Activated CD4-positive, alpha-beta memory T cell treated with anti-CD3 and anti-CD28 coated beads, Interleukin-2, amount 10 ng/mL, durations not matched to agents 7 days and 5 days (primary cell): ENCODE measurements around the gene C20orf173. TPM values are rescaled to one million over a fixed set of nuclear protein-coding genes. Genes with fewer than 3 reads are reported as not detected.

Source experiments
- CTCF ChIA-PET: fragments of 350-600 bp; sonication (Branson Sonifier 250); formaldehyde crosslinking; loops from one replicate; lab custom pipeline; 2021; ENCODE audit warnings: antibody characterized with exemption, inconsistent platforms; lab: Charles Lee
- POLR2A ChIA-PET: fragments of 350-600 bp; sonication (Branson Sonifier 250); formaldehyde crosslinking; loops from one replicate; lab custom pipeline; 2021; ENCODE audit warnings: antibody characterized with exemption; lab: Charles Lee
- DNase-seq: peaks from one replicate; pipeline ENCODE4 v3.0.0-alpha.2; 2020
- H3K27ac Mint-ChIP-seq: one replicate; pipeline ENCODE4 v1.8.0; 2021; ENCODE audit warnings: mild to moderate bottlenecking, mixed read lengths
- H3K27me3 Mint-ChIP-seq: one replicate; pipeline ENCODE4 v1.8.0; 2021; ENCODE audit warnings: mixed read lengths
- H3K36me3 Mint-ChIP-seq: one replicate; pipeline ENCODE4 v1.8.0; 2021; ENCODE audit warnings: low read depth, mixed read lengths
- H3K4me1 Mint-ChIP-seq: one replicate; pipeline ENCODE4 v1.8.0; 2021; ENCODE audit warnings: mixed read lengths
- H3K4me3 Mint-ChIP-seq: one replicate; pipeline ENCODE4 v1.8.0; 2021; ENCODE audit warnings: mild to moderate bottlenecking, mixed read lengths
- H3K9me3 Mint-ChIP-seq: one replicate; pipeline ENCODE4 v1.8.0; 2021; ENCODE audit warnings: mixed read lengths
- total RNA-seq, 2 experiments: library from RNA; stranded (reverse); gene quantifications; one replicate each; pipeline ENCODE4 v1.2.3, GENCODE V29; 2021

The C20orf173 gene, protein sequence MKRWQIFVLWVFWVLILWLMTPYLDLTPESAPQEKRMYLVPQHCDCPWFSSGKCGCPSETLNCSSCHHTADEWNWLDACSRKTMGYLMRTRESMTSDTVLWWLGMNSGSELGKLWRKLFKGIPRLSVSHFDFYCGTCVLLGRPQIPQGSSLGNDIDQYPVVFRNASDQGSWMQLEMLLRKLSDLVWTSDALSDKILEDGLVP
- total RNA-seq: not detected

DNA sequence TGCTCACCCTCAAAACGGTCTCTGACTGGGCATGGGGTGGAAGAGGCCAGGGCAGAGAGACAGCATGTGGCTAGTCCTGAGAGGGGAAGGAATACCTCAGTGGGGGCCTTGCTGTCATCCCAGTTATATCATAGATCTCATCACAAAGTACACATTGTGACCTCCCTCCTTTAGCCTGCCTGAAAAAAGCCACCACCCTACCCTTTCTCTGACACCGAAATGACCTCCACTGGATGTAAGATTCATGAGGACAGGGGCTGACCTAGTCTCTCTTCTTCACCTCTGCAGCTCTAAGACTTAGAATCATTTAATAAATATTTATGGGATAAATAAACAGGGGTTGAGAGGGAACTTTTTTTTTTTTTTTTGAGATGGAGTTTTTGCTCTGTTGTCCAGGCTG lies at the start of gene C20orf173:
C20orf173 (minus strand) TSS at position 101 of the 400 bp plus-strand sequence. CDS start 279 bp downstream, outside the sequence.
- no peaks in the 10 kb centered on the region for H3K36me3 Mint-ChIP-seq
- no peak within 1 kb of the TSS for H3K27ac Mint-ChIP-seq
- DNase-seq: no peak
- H3K4me1 Mint-ChIP-seq: no peaks in the 10 kb centered on the region
- POLR2A ChIA-PET: no interaction called here
- CTCF ChIA-PET: interaction anchor here (0.7 kb wide), 1 partner anchor 290 kb away, joined by 4 read pairs; no protein-coding TSS in a partner anchor
- no peaks in the 10 kb centered on the region for H3K9me3 Mint-ChIP-seq
- H3K27me3 Mint-ChIP-seq: no peaks in the 10 kb centered on the region
- H3K4me3 Mint-ChIP-seq: no peak within 1 kb of the TSS

DNA sequence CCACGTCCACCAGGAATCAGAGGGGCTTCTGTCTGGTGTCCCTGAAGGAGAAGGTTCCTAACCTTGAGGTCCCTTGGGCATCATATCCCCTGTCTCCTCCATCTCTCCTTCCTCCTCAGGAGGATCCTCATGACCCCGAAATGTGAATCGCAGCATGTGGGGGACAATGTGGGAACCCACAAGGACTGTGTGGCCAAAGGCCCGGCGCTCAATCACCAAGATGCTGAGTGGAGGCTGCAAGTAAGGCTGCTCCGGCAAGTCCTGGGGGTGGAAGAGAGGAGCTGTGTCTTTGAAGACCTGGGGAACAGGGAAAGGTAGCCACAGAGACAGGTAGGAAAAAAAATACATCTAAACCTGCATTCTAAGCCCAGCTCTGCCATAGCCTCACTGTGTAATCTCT lies 49.7 kb upstream of the C20orf173 start:
- CTCF ChIA-PET: no interaction called here
- H3K27me3 Mint-ChIP-seq: no peaks in the 10 kb centered on the region
- no peak overlapping the region for H3K27ac Mint-ChIP-seq
- no peaks in the 10 kb centered on the region for H3K36me3 Mint-ChIP-seq
- no peaks in the 10 kb centered on the region for H3K4me1 Mint-ChIP-seq
- POLR2A ChIA-PET: no interaction called here
- no peak for DNase-seq
- H3K9me3 Mint-ChIP-seq: no peaks in the 10 kb centered on the region
- H3K4me3 Mint-ChIP-seq: no peak overlapping the region

DNA sequence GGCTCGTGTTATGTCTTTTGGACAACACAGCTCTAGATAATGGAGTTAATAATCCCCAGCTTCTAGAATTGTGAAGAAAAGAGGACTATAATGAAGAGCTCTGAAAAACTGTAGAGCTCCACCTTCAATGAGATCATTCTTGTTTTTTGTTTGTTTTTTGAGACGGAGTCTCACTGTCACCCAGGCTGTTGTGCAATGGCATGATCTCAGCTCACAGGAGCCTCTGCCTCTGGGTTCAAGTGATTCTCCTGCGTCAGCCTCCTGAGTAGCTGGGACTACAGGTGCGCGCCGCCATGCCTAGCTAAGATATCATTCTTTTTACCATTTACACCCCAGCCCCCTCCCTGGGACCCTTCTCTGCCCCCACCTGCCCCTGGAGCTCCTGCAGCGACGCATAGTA lies 49.0 kb upstream of the C20orf173 start:
- Mint-ChIP-seq H3K4me1 (no peaks in the 10 kb centered on the region), H3K4me3 (no peak overlapping the region), H3K9me3 (no peaks in the 10 kb centered on the region), H3K27ac (no peak overlapping the region), H3K27me3 (peaks cover 2% of the 10 kb centered on the region), H3K36me3 (no peaks in the 10 kb centered on the region)
- ChIA-PET CTCF (no interaction called here), POLR2A (no interaction called here)
- DNase-seq: no peak

DNA sequence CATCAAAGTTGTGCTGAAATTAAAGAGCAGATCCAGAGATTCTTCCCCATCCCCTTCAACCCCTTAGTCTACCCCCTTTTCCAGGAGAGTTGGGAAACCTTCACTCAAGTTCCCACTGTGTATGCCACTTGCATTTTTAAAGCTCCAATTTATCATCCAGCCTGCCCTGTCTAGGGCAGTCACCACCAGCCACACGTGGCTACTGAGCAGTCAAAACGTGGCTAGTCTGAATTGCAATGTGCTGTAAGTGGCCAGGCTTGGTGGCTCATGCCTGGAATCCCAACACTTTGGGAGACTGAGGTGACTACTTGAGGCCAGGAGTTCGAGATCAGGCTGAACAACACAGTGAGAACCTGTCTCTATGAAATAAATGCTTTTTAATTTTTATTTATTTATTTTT lies 47.4 kb upstream of the C20orf173 start:
- no peak for DNase-seq
- Mint-ChIP-seq H3K27me3 (peaks cover 2% of the 10 kb centered on the region), H3K4me3 (no peak overlapping the region), H3K9me3 (peaks cover 3% of the 10 kb centered on the region), H3K4me1 (no peaks in the 10 kb centered on the region), H3K36me3 (no peaks in the 10 kb centered on the region), H3K27ac (no peak overlapping the region)
- ChIA-PET CTCF (no interaction called here), POLR2A (no interaction called here)

DNA sequence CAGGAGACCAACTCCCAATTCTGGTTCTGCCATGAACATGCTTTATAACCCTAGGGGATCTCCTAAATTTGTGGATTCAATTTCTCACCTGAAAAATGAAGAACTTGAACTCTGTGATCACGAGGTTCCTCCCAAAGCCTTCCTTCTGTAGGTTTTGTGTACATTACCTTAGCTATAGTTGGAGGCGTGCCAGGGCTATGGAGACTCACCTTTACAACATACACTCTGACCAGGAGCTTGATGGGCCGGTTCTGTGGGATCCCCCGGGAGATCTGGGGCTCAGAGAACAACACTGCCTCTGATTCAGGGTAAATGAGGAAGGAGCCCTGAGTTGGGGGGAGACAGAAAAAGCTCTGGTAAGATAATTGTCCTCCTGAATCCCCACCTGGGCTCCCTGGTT lies 46.5 kb upstream of the C20orf173 start:
- peaks cover 3% of the 10 kb centered on the region for H3K9me3 Mint-ChIP-seq
- H3K4me1 Mint-ChIP-seq: no peaks in the 10 kb centered on the region
- ChIA-PET CTCF (interaction anchor here (0.7 kb wide), 1 partner anchor 417 kb away, joined by 3 read pairs; no protein-coding TSS in a partner anchor), POLR2A (no interaction called here)
- H3K36me3 Mint-ChIP-seq: no peaks in the 10 kb centered on the region
- H3K27me3 Mint-ChIP-seq: peaks cover 2% of the 10 kb centered on the region
- H3K27ac Mint-ChIP-seq: no peak overlapping the region
- no peak for DNase-seq
- no peak overlapping the region for H3K4me3 Mint-ChIP-seq

GRCh38 chr20:35572838-35573237 lies 43.4 kb upstream of the C20orf173 start:
- Mint-ChIP-seq H3K9me3 (peaks cover 3% of the 10 kb centered on the region), H3K27me3 (peaks cover 4% of the 10 kb centered on the region), H3K4me3 (no peak overlapping the region), H3K27ac (no peak overlapping the region), H3K4me1 (no peaks in the 10 kb centered on the region), H3K36me3 (no peaks in the 10 kb centered on the region)
- ChIA-PET POLR2A (interaction anchor here (1.2 kb wide), 1 partner anchor 11 kb away, joined by 3 read pairs; no protein-coding TSS in a partner anchor), CTCF (interaction anchor here (0.6 kb wide), 1 partner anchor 13 kb away, joined by 3 read pairs; no protein-coding TSS in a partner anchor)
- no peak for DNase-seq

DNA sequence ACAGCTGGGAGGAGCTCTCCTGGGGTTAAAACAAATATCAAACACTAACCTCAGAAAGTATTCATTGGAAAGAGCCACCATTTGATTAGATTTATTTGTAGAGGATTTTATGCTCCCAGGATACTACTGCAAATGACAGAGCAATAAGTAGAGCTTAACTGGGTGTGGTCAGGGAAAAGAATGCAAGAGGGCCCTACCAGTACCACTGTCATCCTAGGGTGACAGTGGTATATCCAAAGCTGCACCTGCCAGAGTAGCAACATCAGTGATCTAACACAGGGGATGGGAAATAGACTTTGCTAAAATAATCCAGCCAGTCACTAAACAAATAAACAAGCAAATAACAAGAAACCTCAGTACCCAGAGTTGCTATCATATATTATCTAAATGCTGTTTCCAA lies 42.1 kb upstream of the C20orf173 start:
- H3K36me3 Mint-ChIP-seq: no peaks in the 10 kb centered on the region
- ChIA-PET POLR2A (no interaction called here), CTCF (interaction anchor here (1.5 kb wide), 1 partner anchor 9 kb away, joined by 3 read pairs; no protein-coding TSS in a partner anchor)
- no peaks in the 10 kb centered on the region for H3K4me1 Mint-ChIP-seq
- H3K4me3 Mint-ChIP-seq: no peak overlapping the region
- no peak overlapping the region for H3K27ac Mint-ChIP-seq
- no peak for DNase-seq
- H3K27me3 Mint-ChIP-seq: peaks cover 7% of the 10 kb centered on the region
- peaks cover 3% of the 10 kb centered on the region for H3K9me3 Mint-ChIP-seq

DNA sequence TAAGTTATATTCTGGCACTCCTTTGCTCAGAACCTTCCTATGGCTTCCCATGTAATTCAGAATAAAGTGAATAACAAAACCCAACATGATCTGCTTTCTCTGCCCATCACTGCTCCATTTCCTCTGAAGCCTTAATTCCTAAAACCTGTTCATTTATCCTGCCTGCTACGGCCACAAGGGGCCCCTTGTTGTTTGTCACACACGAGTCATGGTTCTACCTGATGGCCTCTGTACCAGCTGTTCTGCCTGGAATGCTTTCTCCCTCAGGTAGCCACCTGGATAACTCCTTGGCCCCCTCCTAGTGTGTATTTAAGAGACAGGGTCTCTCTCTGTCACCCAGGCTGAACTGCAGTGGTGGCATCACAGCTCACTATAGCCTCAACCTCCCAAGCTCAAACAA lies 39.2 kb upstream of the C20orf173 start:
- no peaks in the 10 kb centered on the region for H3K36me3 Mint-ChIP-seq
- no peak for DNase-seq
- POLR2A ChIA-PET: no interaction called here
- CTCF ChIA-PET: no interaction called here
- H3K4me1 Mint-ChIP-seq: no peaks in the 10 kb centered on the region
- peaks cover 5% of the 10 kb centered on the region for H3K27me3 Mint-ChIP-seq
- H3K9me3 Mint-ChIP-seq: peaks cover 3% of the 10 kb centered on the region
- H3K27ac Mint-ChIP-seq: no peak overlapping the region
- no peak overlapping the region for H3K4me3 Mint-ChIP-seq

GRCh38 chr20:35564905-35565304 lies 35.5 kb upstream of the C20orf173 start:
- Mint-ChIP-seq H3K27me3 (peaks cover 5% of the 10 kb centered on the region), H3K27ac (no peak overlapping the region), H3K4me1 (no peaks in the 10 kb centered on the region), H3K36me3 (no peaks in the 10 kb centered on the region), H3K9me3 (no peaks in the 10 kb centered on the region), H3K4me3 (no peak overlapping the region)
- POLR2A ChIA-PET: no interaction called here
- no peak for DNase-seq
- CTCF ChIA-PET: no interaction called here

GRCh38 chr20:35563834-35564233 lies 34.4 kb upstream of the C20orf173 start:
- no peak overlapping the region for H3K4me3 Mint-ChIP-seq
- no peak for DNase-seq
- no peaks in the 10 kb centered on the region for H3K4me1 Mint-ChIP-seq
- CTCF ChIA-PET: no interaction called here
- H3K27me3 Mint-ChIP-seq: peaks cover 5% of the 10 kb centered on the region
- POLR2A ChIA-PET: no interaction called here
- no peaks in the 10 kb centered on the region for H3K9me3 Mint-ChIP-seq
- H3K27ac Mint-ChIP-seq: no peak overlapping the region
- no peaks in the 10 kb centered on the region for H3K36me3 Mint-ChIP-seq

GRCh38 chr20:35562541-35563110 lies 33.2 kb upstream of the C20orf173 start:
- ChIA-PET POLR2A (interaction anchor here (1.4 kb wide), 1 partner anchor 11 kb away, joined by 3 read pairs; no protein-coding TSS in a partner anchor), CTCF (no interaction called here)
- Mint-ChIP-seq H3K4me3 (no peak overlapping the region), H3K27ac (no peak overlapping the region), H3K9me3 (no peaks in the 10 kb centered on the region), H3K4me1 (no peaks in the 10 kb centered on the region), H3K36me3 (no peaks in the 10 kb centered on the region), H3K27me3 (peaks cover 3% of the 10 kb centered on the region)
- DNase-seq: no peak

DNA sequence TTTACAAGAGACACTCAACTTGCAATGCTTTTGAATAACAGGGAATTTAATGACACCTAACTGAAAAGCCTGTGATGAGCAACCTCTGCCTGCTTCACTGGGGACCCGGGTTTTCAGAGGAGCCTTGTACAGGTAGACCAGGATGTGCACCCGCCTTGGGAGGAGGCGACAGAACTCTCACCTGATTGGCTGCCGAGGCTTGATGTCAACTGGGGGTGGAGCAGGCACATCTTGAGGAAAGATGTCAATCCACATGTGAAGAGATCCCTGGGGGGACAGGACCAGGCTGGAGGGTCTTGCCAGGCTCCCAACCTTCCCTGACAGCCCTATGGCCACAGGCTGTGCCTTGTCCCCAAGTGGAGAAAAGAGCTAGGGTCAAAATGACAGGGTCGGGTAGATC lies 32.2 kb upstream of the C20orf173 start:
- H3K27me3 Mint-ChIP-seq: no peaks in the 10 kb centered on the region
- CTCF ChIA-PET: no interaction called here
- no peaks in the 10 kb centered on the region for H3K4me1 Mint-ChIP-seq

GRCh38 chr20:35561268-35561667 lies 31.8 kb upstream of the C20orf173 start:
- H3K27me3 Mint-ChIP-seq: no peaks in the 10 kb centered on the region
- H3K9me3 Mint-ChIP-seq: no peaks in the 10 kb centered on the region
- H3K27ac Mint-ChIP-seq: no peak overlapping the region
- POLR2A ChIA-PET: interaction anchor here (1.4 kb wide), 1 partner anchor 12 kb away, joined by 3 read pairs; no protein-coding TSS in a partner anchor
- no peaks in the 10 kb centered on the region for H3K4me1 Mint-ChIP-seq
- no peak for DNase-seq
- H3K4me3 Mint-ChIP-seq: no peak overlapping the region
- H3K36me3 Mint-ChIP-seq: peaks cover 8% of the 10 kb centered on the region
- CTCF ChIA-PET: interaction anchor here (0.6 kb wide), 1 partner anchor 393 kb away, joined by 3 read pairs; no protein-coding TSS in a partner anchor

More for the DNA sequence above, 32.2 kb upstream of the C20orf173 start:
- no peak overlapping the region for H3K27ac Mint-ChIP-seq
- no peak for DNase-seq
- H3K4me3 Mint-ChIP-seq: no peak overlapping the region
- peaks cover 5% of the 10 kb centered on the region for H3K36me3 Mint-ChIP-seq
- POLR2A ChIA-PET: interaction anchor here (1.4 kb wide), 1 partner anchor 12 kb away, joined by 3 read pairs; no protein-coding TSS in a partner anchor
- H3K9me3 Mint-ChIP-seq: no peaks in the 10 kb centered on the region
